Bladder microvascular endothelial cell (primary cell): ENCODE data around the gene SCYGR3. TPM values are rescaled to one million over a fixed set of nuclear protein-coding genes. Genes with fewer than 3 reads are reported as not detected.

Experiments
- total RNA-seq: library from RNA; depleted of rRNA; stranded (reverse); fragments of >200 nt; gene quantifications from 2 replicates; pipeline ENCODE4 v1.2.3, GENCODE V29; 2014

SCYGR3 gene
- total RNA-seq: not detected in 2 replicates

GRCh38 chr2:227614740-227615139, at the start of gene SCYGR3:
TSS of gene SCYGR3 (minus strand) at chr2:227614840. CDS start at chr2:227614840, 0 bp downstream.

GRCh38 chr2:227617316-227618230, 2.9 kb upstream of the SCYGR3 start, which contains the start of gene SCYGR4:
TSS of gene SCYGR4 (plus strand) at chr2:227617498. CDS start at chr2:227617498, 0 bp downstream.

GRCh38 chr2:227598835-227599503, 15.7 kb downstream of the SCYGR3 start, which contains the start of gene SCYGR2:
TSS of gene SCYGR2 (plus strand) at chr2:227598893. CDS start at chr2:227598893, 0 bp downstream.

Other genes starting within 250 kb of the SCYGR3 start
- not detected in 2 replicates for gene TM4SF20, start 235.5 kb downstream of the SCYGR3 start, total RNA-seq
- gene SCYGR1, start 226.9 kb downstream of the SCYGR3 start, total RNA-seq: not detected in 2 replicates
- gene AGFG1, start 142.7 kb downstream of the SCYGR3 start, total RNA-seq: 18.6 and 59.1 TPM in 2 replicates
- not detected in 2 replicates for gene SCYGR2, start 15.9 kb downstream of the SCYGR3 start, total RNA-seq
- gene SCYGR4, start 2.7 kb upstream of the SCYGR3 start, total RNA-seq: not detected in 2 replicates
- gene SCYGR5, start 52.0 kb upstream of the SCYGR3 start, total RNA-seq: not detected in 2 replicates
- gene SLC19A3, start 103.2 kb upstream of the SCYGR3 start, total RNA-seq: not detected in 2 replicates
- not detected in 2 replicates for gene SCYGR6, start 109.9 kb upstream of the SCYGR3 start, total RNA-seq
- gene SCYGR7, start 113.5 kb upstream of the SCYGR3 start, total RNA-seq: not detected in 2 replicates
- gene SCYGR8, start 131.1 kb upstream of the SCYGR3 start, total RNA-seq: not detected in 2 replicates
- 0.49 and 5.5 TPM in 2 replicates for gene CCL20, start 199.0 kb upstream of the SCYGR3 start, total RNA-seq